AG04450 (cell line): Measurements from ENCODE around the gene MBD5. TPM values are rescaled to one million over a fixed set of nuclear protein-coding genes. Genes with fewer than 3 reads are reported as not detected.

Experiments
- CTCF ChIA-PET: fragments of 300-600, 350-600 bp; formaldehyde crosslinking; extraction: SDS; loops from one replicate; lab custom pipeline; 2022; ENCODE audit warnings: antibody characterized with exemption, inconsistent platforms; lab: Charles Lee
- POLR2A ChIA-PET: fragments of 350-600 bp; formaldehyde crosslinking; extraction: SDS; loops from one replicate; lab custom pipeline; 2021; ENCODE audit warnings: antibody characterized with exemption, inconsistent platforms; lab: Yijun Ruan, JAX
- DNase-seq: peaks from one replicate; pipeline ENCODE4 v3.0.0-alpha.2; 2011; ENCODE audit warnings: low read depth, low spot score
- H3K27ac ChIP-seq: one replicate; pipeline ENCODE4 v1.5.1; 2012; ENCODE audit warnings: low read depth, low read length, control low read depth
- H3K27me3 ChIP-seq: one replicate; pipeline ENCODE4 v1.6.0; 2012; ENCODE audit warnings: low read length; ENCODE audit not compliant: control insufficient read depth, insufficient read depth
- H3K4me3 ChIP-seq: 2 replicates; pipeline ENCODE4 v1.5.1; 2011; ENCODE audit warnings: mild to moderate bottlenecking, low read depth, low read length, control low read depth
- H3K9me3 ChIP-seq: 2 replicates; pipeline ENCODE4 v1.5.1; 2012; ENCODE audit warnings: low read length; ENCODE audit not compliant: control insufficient read depth, insufficient read depth
- polyA plus RNA-seq: library from polyadenylated mRNA; depleted of rRNA; stranded (reverse); fragments of >200 nt; gene quantifications from 2 replicates; pipeline ENCODE4 v1.2.3, GENCODE V29; 2011
- TF ChIP-seq, protein P1 (sequence below): IDR thresholded peaks from 2 replicates; pipeline ENCODE4 v1.5.1; 2011; ENCODE audit warnings: low read depth, low read length, control low read depth, inconsistent platforms

The MBD5 gene
- polyA plus RNA-seq, 1 experiment: 40.4 TPM

- CTCF ChIA-PET: interaction anchor here (1.2 to 1.6 kb wide), 5 partner anchors 21 to 563 kb away, joined by 3 to 5 read pairs (median 3); no protein-coding TSS in a partner anchor
- H3K4me3 ChIP-seq: peak overlapping the region; percentile 57
- H3K27ac ChIP-seq: no peak overlapping the region
- POLR2A ChIA-PET: no interaction called here
- peaks cover 3% of the 10 kb centered on the region; the same call in 1 of the 2 replicates for H3K9me3 ChIP-seq
- peaks cover 2% of the 10 kb centered on the region for H3K27me3 ChIP-seq
- DNase-seq: no peak
- TF ChIP-seq, protein P1, sequence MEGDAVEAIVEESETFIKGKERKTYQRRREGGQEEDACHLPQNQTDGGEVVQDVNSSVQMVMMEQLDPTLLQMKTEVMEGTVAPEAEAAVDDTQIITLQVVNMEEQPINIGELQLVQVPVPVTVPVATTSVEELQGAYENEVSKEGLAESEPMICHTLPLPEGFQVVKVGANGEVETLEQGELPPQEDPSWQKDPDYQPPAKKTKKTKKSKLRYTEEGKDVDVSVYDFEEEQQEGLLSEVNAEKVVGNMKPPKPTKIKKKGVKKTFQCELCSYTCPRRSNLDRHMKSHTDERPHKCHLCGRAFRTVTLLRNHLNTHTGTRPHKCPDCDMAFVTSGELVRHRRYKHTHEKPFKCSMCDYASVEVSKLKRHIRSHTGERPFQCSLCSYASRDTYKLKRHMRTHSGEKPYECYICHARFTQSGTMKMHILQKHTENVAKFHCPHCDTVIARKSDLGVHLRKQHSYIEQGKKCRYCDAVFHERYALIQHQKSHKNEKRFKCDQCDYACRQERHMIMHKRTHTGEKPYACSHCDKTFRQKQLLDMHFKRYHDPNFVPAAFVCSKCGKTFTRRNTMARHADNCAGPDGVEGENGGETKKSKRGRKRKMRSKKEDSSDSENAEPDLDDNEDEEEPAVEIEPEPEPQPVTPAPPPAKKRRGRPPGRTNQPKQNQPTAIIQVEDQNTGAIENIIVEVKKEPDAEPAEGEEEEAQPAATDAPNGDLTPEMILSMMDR: no peak
Measured at GRCh38 chr2:148553332-148553887, 532.5 kb downstream of the MBD5 start.

DNA sequence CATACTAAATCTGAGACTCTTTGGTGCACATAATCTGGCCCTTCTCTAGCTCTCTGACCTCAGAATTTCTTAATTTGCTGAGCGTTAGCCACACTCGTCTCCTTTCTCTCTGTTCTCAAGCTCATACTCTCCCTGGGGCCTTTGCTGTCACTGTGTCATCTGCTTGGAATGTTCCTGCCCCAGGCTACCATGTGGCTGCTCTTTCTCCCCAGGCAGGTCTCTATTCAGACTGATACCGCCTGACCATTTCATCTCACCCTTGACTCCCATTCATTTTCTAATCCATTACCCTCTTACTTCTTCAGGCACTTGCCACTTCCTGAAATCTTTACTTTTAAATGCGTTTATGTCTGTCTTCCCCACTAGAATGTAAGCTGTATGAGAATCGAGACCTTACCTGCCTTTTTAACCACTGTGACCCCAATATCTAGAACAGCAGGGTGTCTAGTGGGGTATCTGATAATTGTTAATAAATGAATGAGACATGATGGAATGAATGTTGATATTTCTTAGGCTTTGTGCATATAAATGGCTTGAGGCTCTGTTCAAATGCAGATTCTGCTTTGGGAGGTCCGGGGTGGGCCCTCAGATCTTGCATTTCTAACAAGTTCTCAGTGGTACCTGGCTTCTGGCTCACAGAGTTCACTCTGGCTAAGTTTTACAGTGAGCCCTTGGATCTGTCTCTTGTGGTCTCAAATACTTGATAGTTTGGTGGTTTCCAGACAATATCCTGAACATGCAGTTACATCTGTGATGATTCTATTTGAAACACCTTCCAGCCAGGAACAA is 533.8 kb downstream of the MBD5 start:
- POLR2A ChIA-PET: no interaction called here
- no peak overlapping the region for H3K4me3 ChIP-seq
- H3K27ac ChIP-seq: no peak overlapping the region
- peaks cover 3% of the 10 kb centered on the region; the same call in 1 of the 2 replicates for H3K9me3 ChIP-seq
- no peak for DNase-seq
- CTCF ChIA-PET: no interaction called here
- H3K27me3 ChIP-seq: peaks cover 2% of the 10 kb centered on the region
- TF ChIP-seq, protein P1: no peak

DNA sequence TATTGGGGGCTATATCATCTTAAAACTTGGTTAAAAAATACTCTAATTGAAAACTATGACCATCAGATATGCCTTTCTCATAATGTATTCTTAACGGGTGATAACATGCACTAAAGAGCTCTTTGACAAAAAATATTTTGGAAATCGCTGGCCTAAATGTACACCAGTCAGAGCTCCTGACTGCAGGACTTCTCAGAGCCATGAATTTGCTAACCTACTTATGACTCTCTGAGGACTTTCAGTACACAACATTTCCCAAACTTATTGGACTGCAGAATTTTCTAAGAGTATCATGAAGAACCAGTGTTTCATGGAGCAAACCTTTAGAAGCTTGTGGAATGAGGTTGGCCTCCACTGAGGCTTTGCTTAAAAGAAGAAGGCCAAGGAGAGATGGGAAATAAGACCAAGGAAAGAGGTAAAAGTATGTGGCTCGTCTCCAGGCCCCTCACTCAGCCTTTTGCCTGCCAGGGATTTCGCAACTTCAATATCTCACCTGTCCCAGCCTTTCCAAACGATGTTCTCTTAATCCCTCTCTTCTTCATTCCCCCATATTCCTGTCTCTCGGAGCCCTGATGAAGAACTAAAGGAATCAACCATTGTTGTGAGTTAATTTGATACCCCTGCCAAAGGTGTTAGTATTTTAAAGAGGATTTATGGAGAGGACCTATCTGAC is 534.9 kb downstream of the MBD5 start:
- no peak overlapping the region for H3K4me3 ChIP-seq
- POLR2A ChIA-PET: no interaction called here
- TF ChIP-seq, protein P1: no peak

DNA sequence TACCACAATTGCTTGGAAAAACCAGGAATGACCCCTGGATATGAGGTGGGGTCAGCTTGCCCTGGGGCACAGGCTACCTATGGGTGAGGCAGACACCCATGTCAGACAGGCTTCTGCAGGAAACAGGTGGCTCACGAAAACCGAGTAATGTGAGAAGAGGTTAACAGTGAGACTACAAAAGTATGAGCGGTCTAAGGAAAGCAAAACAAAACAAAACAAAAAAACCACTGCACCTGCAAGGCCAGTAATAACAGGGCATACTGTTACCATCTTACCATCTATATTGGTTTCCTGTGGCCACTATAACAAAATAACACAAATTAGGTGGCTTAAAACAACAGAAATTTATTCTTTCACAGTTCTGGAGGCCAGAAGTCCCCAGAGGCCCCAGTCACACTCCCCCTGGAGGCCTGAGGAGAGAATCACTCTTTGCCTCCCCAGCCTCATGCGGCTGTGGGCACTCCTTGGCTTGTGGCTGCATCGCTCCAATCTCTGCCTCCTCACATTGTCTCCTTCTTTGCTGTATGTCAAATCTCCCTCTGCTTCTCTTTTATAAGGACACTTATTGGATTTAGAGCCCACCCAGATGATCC is 537.0 kb downstream of the MBD5 start:
- ChIA-PET CTCF (no interaction called here), POLR2A (no interaction called here)
- peaks cover 4% of the 10 kb centered on the region for H3K27me3 ChIP-seq
- no peak overlapping the region for H3K4me3 ChIP-seq
- TF ChIP-seq, protein P1: peak; percentile 18; the same call in 1 of the 2 replicates
- H3K9me3 ChIP-seq: peaks cover 3% of the 10 kb centered on the region; the same call in 1 of the 2 replicates
- DNase-seq: no peak
- no peak overlapping the region for H3K27ac ChIP-seq

More for the DNA sequence above, 534.9 kb downstream of the MBD5 start:
- H3K27me3 ChIP-seq: peaks cover 2% of the 10 kb centered on the region
- CTCF ChIA-PET: no interaction called here
- DNase-seq: no peak
- no peak overlapping the region for H3K27ac ChIP-seq
- peaks cover 3% of the 10 kb centered on the region; the same call in 1 of the 2 replicates for H3K9me3 ChIP-seq
